T-cell (primary cell): ENCODE data around the gene BCAS3. TPM values are rescaled to one million over a fixed set of nuclear protein-coding genes. Genes with fewer than 3 reads are reported as not detected.

ENCODE experiments used
- ATAC-seq, 4 experiments: fragments of 200-7000 bp in 3 of 4; fragments of 150-1000 bp in 1 of 4; cut with Tn5 transposase; replicated peaks in 1 of 4; 1 replicate in 3 of 4; 2 replicates in 1 of 4; pipeline ENCODE4 v1.10.0; 2021; ENCODE audit warnings: moderate library complexity in 3 of 4, mild to moderate bottlenecking in 2 of 4, moderate number of reproducible peaks in 1 of 4
- CTCF ChIA-PET, 2 donors: fragments of 300-600 bp; sonication (Branson Sonifier 250); formaldehyde crosslinking; loops; one replicate each; lab custom pipeline; 2022; ENCODE audit warnings: antibody characterized with exemption in 2 of 2; lab: Charles Lee
- POLR2A ChIA-PET, 2 donors: fragments of 300-600 bp; sonication (Branson Sonifier 250); formaldehyde crosslinking; loops; one replicate each; lab custom pipeline; 2022; ENCODE audit warnings: antibody characterized with exemption in 2 of 2; lab: Charles Lee
- DNase-seq, 35 experiments: peaks; one replicate each; pipeline versions ENCODE4 v3.0.0 to v3.0.0-alpha.2; 2013 to 2023
- H3K27ac ChIP-seq: one replicate; pipeline ENCODE4 v1.5.1; 2013; ENCODE audit warnings: low read length
- H3K27me3 ChIP-seq, 2 experiments: replicated peaks in 1 of 2; 1 replicate in 1 of 2; 2 replicates in 1 of 2; pipeline versions ENCODE4 v1.6.1 to v1.7.0; 2013; ENCODE audit warnings: low read length in 1 of 2, mixed read lengths in 1 of 2; ENCODE audit not compliant: control insufficient read depth in 2 of 2, insufficient read depth in 2 of 2; ENCODE audit errors: extremely low read depth in 1 of 2
- H3K36me3 ChIP-seq, 2 donors: 1 replicate in 1 of 2; 2 replicates in 1 of 2; pipeline versions ENCODE4 v1.6.1 to v1.7.0; 2013; ENCODE audit warnings: low read length in 1 of 2; ENCODE audit not compliant: control insufficient read depth in 2 of 2, insufficient read depth in 1 of 2; ENCODE audit errors: extremely low read depth in 1 of 2
- H3K4me1 ChIP-seq, 2 experiments: 1 replicate in 1 of 2; 2 replicates in 1 of 2; pipeline versions ENCODE4 v1.6.1 to v1.7.0; 2013; ENCODE audit warnings: low read length in 2 of 2, mixed read lengths in 1 of 2; ENCODE audit not compliant: insufficient read depth in 2 of 2, control insufficient read depth in 1 of 2; ENCODE audit errors: extremely low read depth in 1 of 2
- H3K4me3 ChIP-seq, 2 donors: 1 replicate in 1 of 2; 2 replicates in 1 of 2; pipeline versions ENCODE4 v1.5.1 to v1.7.0; 2013; ENCODE audit warnings: mild to moderate bottlenecking in 2 of 2, low read length in 1 of 2, moderate library complexity in 1 of 2; ENCODE audit not compliant: control insufficient read depth in 1 of 2; ENCODE audit errors: extremely low read depth in 1 of 2
- H3K9me3 ChIP-seq: 2 replicates; pipeline ENCODE4 v1.7.0; 2013
- H3K27ac Mint-ChIP-seq, 2 donors: one replicate each; pipeline ENCODE4 v1.8.0; 2020 to 2021; ENCODE audit warnings: mild to moderate bottlenecking in 2 of 2, mixed read lengths in 2 of 2
- H3K27me3 Mint-ChIP-seq, 2 donors: one replicate each; pipeline ENCODE4 v1.8.0; 2021 to 2022; ENCODE audit warnings: mixed read lengths in 2 of 2
- H3K36me3 Mint-ChIP-seq: one replicate; pipeline ENCODE4 v1.8.0; 2021; ENCODE audit warnings: mixed read lengths
- H3K4me1 Mint-ChIP-seq, 3 donors: one replicate each; pipeline ENCODE4 v1.8.0; 2020 to 2022; ENCODE audit warnings: mixed read lengths in 3 of 3, mild to moderate bottlenecking in 1 of 3
- H3K4me3 Mint-ChIP-seq, 3 donors: one replicate each; pipeline ENCODE4 v1.8.0; 2020 to 2022; ENCODE audit warnings: mild to moderate bottlenecking in 3 of 3, mixed read lengths in 3 of 3, moderate library complexity in 3 of 3
- H3K9me3 Mint-ChIP-seq, 3 donors: one replicate each; pipeline ENCODE4 v1.8.0; 2020 to 2022; ENCODE audit warnings: mixed read lengths in 3 of 3
- WGBS: methylation state at CpG from one replicate; pipeline ENCODE4 v1.1.5; 2013; ENCODE audit warnings: missing lambda C conversion rate; ENCODE audit not compliant: insufficient coverage; 5-methylcytosine and 5-hydroxymethylcytosine counted together
- total RNA-seq, 35 experiments: library from RNA in 6 of 35; stranded (reverse) in 6 of 35; fragments of 120-200 nt in 1 of 35; gene quantifications; one replicate each; pipeline versions ENCODE4 v1.2.1 to v1.2.4 and lab custom pipeline; 2013 to 2026

BCAS3 gene
- total RNA-seq, 5 donors from 2014 or later (not counting 1 experiment from before 2014, with no cell fraction given) = 33.8 to 57.8 (median 38.1) TPM

- Histone ChIP-seq H3K4me3 (no peak overlapping the region), H3K27ac (no peak overlapping the region), H3K36me3 (no peaks in the 10 kb centered on the region), H3K9me3 (no peaks in the 10 kb centered on the region), H3K27me3 (no peaks in the 10 kb centered on the region), H3K4me1 (no peaks in the 10 kb centered on the region)
- ATAC-seq (no peak), DNase-seq (no peak)
- H3K27ac Mint-ChIP-seq = no peak overlapping the region
- CTCF ChIA-PET = no interaction called here
- no peaks in the 10 kb centered on the region for H3K4me1 Mint-ChIP-seq
- H3K4me3 Mint-ChIP-seq = no peak overlapping the region
- WGBS = no CpG with 5 or more reads among the region's 3 CpGs
- no peaks in the 10 kb centered on the region for H3K9me3 Mint-ChIP-seq
- POLR2A ChIA-PET = no interaction called here
- peaks cover 12% of the 10 kb centered on the region for H3K36me3 Mint-ChIP-seq
- no peaks in the 10 kb centered on the region for H3K27me3 Mint-ChIP-seq
Measured at GRCh38 chr17:60944751-60945150, 267.1 kb downstream of the BCAS3 start.

DNA sequence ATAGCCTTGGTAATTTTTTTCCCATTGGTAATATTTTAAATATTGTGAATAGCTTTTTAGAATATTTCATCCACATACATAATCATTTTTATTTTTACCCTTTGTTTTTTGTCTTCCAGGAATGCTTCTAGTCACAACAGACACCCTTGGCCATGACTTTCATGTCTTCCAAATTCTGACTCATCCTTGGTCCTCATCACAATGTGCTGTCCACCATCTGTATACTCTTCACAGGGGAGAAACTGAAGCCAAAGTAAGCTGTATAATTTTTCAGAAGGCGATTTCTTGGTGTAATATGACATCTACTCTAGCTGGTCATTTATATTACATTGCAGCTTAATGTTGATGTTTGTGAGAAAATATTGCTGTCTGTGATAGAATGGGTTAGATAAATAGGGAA, 269.4 kb downstream of the BCAS3 start:
- H3K27me3 ChIP-seq = no peaks in the 10 kb centered on the region
- H3K27me3 Mint-ChIP-seq = no peaks in the 10 kb centered on the region
- no peaks in the 10 kb centered on the region for H3K4me1 ChIP-seq
- no peak overlapping the region for H3K4me3 ChIP-seq
- no peaks in the 10 kb centered on the region for H3K4me1 Mint-ChIP-seq
- no peak overlapping the region for H3K27ac Mint-ChIP-seq
- H3K27ac ChIP-seq = no peak overlapping the region
- no peaks in the 10 kb centered on the region for H3K9me3 Mint-ChIP-seq
- no peak overlapping the region for H3K4me3 Mint-ChIP-seq
- no peaks in the 10 kb centered on the region for H3K36me3 ChIP-seq
- ChIA-PET POLR2A (no interaction called here), CTCF (no interaction called here)
- peaks cover 9% of the 10 kb centered on the region for H3K36me3 Mint-ChIP-seq
- no peak for ATAC-seq
- no peaks in the 10 kb centered on the region for H3K9me3 ChIP-seq
- DNase-seq = no peak
- WGBS = no CpG with 5 or more reads among the region's 1 CpG

DNA sequence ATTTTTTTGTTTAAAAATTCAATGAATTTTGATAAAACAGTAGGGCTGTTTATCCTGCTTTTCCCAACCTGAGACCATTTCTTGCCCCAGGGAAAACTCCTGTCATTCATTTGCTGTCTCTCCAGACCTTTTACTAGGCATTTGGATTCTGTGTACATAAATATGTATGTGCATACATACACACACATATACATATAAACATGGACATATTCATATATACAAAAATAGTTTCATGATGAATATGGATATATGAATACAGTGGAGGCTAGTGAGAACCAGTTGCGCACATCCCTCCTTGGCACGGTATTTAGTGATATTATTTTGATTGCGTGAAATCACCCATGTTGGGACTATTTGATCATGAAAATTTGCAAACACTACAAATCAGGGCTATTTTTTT, 269.9 kb downstream of the BCAS3 start:
- no peak overlapping the region for H3K4me3 ChIP-seq

DNA sequence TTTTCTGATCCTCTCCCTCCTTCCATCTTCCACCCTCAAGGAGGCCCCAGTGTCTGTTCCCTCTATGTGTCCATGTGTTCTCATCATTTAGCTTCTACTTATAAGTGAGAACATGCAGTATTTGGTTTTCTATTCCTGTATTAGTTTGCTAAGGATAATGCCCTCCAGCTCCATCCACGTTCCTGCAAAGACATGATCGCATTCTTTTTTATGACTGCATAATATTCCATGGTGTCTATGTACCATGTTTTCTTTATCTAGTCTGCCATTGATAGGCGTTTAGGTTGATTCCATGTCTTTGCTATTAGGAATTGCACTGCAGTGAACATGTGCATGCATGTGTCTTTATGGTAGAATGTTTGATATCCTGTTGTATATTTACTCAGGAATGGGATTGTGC, 275.1 kb downstream of the BCAS3 start:
- Mint-ChIP-seq H3K4me1 (no peaks in the 10 kb centered on the region), H3K27ac (no peak overlapping the region), H3K36me3 (peaks cover 19% of the 10 kb centered on the region), H3K27me3 (no peaks in the 10 kb centered on the region), H3K9me3 (peaks cover 0 to 9% (median 3%) of the 10 kb centered on the region in 3 donors), H3K4me3 (no peak overlapping the region)
- ATAC-seq (no peak), DNase-seq (no peak)
- CTCF ChIA-PET = interaction anchor here (0.6 to 0.7 kb wide), 2 partner anchors 67 to 520 kb away, joined by 3 read pairs; no protein-coding TSS in a partner anchor
- Histone ChIP-seq H3K27ac (no peak overlapping the region), H3K36me3 (no peaks in the 10 kb centered on the region), H3K4me3 (no peak overlapping the region), H3K4me1 (no peaks in the 10 kb centered on the region), H3K9me3 (no peaks in the 10 kb centered on the region), H3K27me3 (no peaks in the 10 kb centered on the region)
- WGBS = 100% methylated on average over 1 of the region's 3 CpGs
- POLR2A ChIA-PET = no interaction called here

More for the DNA sequence above, 269.9 kb downstream of the BCAS3 start:
- H3K4me1 ChIP-seq = no peaks in the 10 kb centered on the region
- CTCF ChIA-PET = no interaction called here
- Mint-ChIP-seq H3K36me3 (peaks cover 10% of the 10 kb centered on the region), H3K27ac (no peak overlapping the region), H3K27me3 (no peaks in the 10 kb centered on the region), H3K4me1 (no peaks in the 10 kb centered on the region), H3K4me3 (no peak overlapping the region), H3K9me3 (peaks cover 0 to under 1% (median 0%) of the 10 kb centered on the region in 3 donors)
- no peak for DNase-seq
- H3K9me3 ChIP-seq = no peaks in the 10 kb centered on the region
- H3K27ac ChIP-seq = no peak overlapping the region
- POLR2A ChIA-PET = no interaction called here
- WGBS = no CpG with 5 or more reads among the region's 3 CpGs
- no peaks in the 10 kb centered on the region for H3K27me3 ChIP-seq
- no peak for ATAC-seq
- H3K36me3 ChIP-seq = no peaks in the 10 kb centered on the region

DNA sequence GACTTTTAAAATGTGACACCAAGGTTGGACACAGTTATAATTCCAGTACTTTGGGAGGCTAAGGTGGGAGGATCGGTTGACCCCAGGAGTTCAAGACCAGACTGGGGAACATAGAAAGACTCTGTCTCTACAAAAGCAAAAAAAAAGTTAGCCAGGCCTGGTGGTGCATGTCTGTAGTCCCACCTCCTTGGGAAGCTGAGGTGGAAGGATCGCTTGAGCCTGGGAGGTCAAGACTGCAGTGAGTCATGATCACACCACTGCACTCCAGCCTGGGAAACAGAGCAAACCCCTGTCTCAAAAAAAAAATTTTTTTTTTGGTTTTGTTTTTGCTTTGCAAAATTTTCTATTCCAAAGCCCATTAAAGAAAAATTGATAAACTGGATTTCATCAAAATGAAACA, 281.4 kb downstream of the BCAS3 start:
- ChIA-PET POLR2A (no interaction called here), CTCF (no interaction called here)
- Mint-ChIP-seq H3K27me3 (no peaks in the 10 kb centered on the region), H3K9me3 (peaks cover 7 to 20% (median 9%) of the 10 kb centered on the region in 3 donors), H3K36me3 (peaks cover 40% of the 10 kb centered on the region), H3K4me1 (no peaks in the 10 kb centered on the region), H3K27ac (no peak overlapping the region), H3K4me3 (no peak overlapping the region)
- no peaks in the 10 kb centered on the region for H3K9me3 ChIP-seq
- H3K27ac ChIP-seq = no peak overlapping the region
- H3K27me3 ChIP-seq = no peaks in the 10 kb centered on the region
- ATAC-seq = no peak
- H3K36me3 ChIP-seq = no peaks in the 10 kb centered on the region
- 100% methylated on average over 2 of the region's 2 CpGs for WGBS
- H3K4me3 ChIP-seq = no peak overlapping the region
- H3K4me1 ChIP-seq = no peaks in the 10 kb centered on the region
- DNase-seq = no peak

DNA sequence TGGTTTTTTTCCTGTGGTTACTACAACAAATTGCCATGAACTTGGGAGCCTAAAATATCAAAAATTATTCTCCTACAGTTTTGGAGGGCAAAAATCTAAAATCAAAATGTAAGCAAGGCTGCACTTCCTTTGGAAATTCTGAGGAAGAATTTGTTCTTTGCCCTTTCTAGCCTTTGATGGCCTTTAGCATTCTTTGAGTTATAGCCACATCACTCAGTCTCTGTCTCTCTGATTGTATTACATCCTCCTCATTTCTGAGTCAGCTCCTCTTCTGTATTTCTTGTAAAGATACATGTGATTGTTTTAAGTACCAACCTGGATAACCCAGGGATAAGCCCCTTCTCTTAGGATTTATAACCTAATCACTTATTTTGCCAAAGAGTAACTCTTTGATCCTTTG, 282.0 kb downstream of the BCAS3 start:
- Mint-ChIP-seq H3K27ac (no peak overlapping the region), H3K4me1 (no peaks in the 10 kb centered on the region), H3K27me3 (no peaks in the 10 kb centered on the region), H3K9me3 (peaks cover 7 to 25% (median 10%) of the 10 kb centered on the region in 3 donors), H3K36me3 (peaks cover 46% of the 10 kb centered on the region), H3K4me3 (no peak overlapping the region)
- Histone ChIP-seq H3K9me3 (no peaks in the 10 kb centered on the region), H3K4me1 (no peaks in the 10 kb centered on the region), H3K4me3 (no peak overlapping the region), H3K27me3 (no peaks in the 10 kb centered on the region), H3K27ac (no peak overlapping the region), H3K36me3 (no peaks in the 10 kb centered on the region)
- no peak for ATAC-seq
- CTCF ChIA-PET = no interaction called here
- DNase-seq = no peak
- POLR2A ChIA-PET = no interaction called here
